Breast epithelium (tissue), 3 donors: ENCODE data around the gene DTNA.

ENCODE experiments used
- CTCF ChIP-seq, 3 donors: fragments of 450-650 bp; IDR thresholded peaks; one replicate each; pipeline ENCODE4 v1.5.1; 2016 to 2017; ENCODE audit warnings: antibody characterized with exemption in 3 of 3, mild to moderate bottlenecking in 3 of 3, moderate library complexity in 3 of 3
- POLR2A ChIP-seq: fragments of 450-650 bp; IDR thresholded peaks from one replicate; pipeline ENCODE4 v1.6.1; 2016; ENCODE audit warnings: antibody characterized with exemption, mild to moderate bottlenecking, moderate library complexity
- POLR2AphosphoS5 ChIP-seq, 3 donors: sonication (generic); formaldehyde crosslinking; IDR thresholded peaks; one replicate each; pipeline ENCODE4 v1.6.1; 2017; ENCODE audit warnings: antibody characterized with exemption in 3 of 3

GRCh38 chr18:34909637-34910364, 199.7 kb downstream of the DTNA start:
- TF ChIP-seq CTCF (IDR thresholded peaks at IDR 0.05) (no peak), POLR2A (no peak), POLR2AphosphoS5 (IDR thresholded peaks at IDR 0.05) (no peak)
